NCI-H1694 (cell line): ENCODE results near the gene PRRC2B.
"Not testable (repeated sequence)": the region's sequence is repeated elsewhere in the genome, so short reads cannot be mapped to it uniquely, and the experiment has no call there.

Experiments used
- DNase-seq: peaks from one replicate; lab custom pipeline; 2025; lab: John Stamatoyannopoulos, UW

PRRC2B gene

GRCh38 chr9:131485728-131486422, 92.0 kb downstream of the PRRC2B start:
- no peak for DNase-seq

- DNase-seq: no peak
These were observed 93.1 kb downstream of the PRRC2B start for GRCh38 chr9:131487001-131487400.

DNA sequence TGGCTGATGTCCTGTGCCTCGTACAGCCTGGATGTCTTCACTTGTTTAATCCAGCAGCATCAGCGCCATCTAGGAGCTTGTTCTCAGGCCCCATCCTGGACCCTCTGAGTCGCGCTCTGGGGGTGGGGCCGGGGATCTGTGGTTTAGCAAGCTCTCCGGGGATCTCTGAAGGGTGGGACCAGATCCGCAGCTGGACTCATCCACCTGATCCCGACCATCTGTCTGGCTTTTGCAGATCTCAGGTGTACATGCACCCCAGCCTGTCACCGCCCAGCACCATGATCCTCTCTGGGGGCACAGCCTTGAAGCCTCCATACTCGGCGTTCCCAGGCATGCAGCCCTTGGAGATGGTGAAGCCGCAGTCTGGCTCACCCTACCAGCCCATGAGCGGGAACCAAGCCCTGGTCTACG, 93.7 kb downstream of the PRRC2B start:
- DNase-seq: no peak

GRCh38 chr9:131490514-131490913, 96.6 kb downstream of the PRRC2B start:
- DNase-seq: no peak

DNA sequence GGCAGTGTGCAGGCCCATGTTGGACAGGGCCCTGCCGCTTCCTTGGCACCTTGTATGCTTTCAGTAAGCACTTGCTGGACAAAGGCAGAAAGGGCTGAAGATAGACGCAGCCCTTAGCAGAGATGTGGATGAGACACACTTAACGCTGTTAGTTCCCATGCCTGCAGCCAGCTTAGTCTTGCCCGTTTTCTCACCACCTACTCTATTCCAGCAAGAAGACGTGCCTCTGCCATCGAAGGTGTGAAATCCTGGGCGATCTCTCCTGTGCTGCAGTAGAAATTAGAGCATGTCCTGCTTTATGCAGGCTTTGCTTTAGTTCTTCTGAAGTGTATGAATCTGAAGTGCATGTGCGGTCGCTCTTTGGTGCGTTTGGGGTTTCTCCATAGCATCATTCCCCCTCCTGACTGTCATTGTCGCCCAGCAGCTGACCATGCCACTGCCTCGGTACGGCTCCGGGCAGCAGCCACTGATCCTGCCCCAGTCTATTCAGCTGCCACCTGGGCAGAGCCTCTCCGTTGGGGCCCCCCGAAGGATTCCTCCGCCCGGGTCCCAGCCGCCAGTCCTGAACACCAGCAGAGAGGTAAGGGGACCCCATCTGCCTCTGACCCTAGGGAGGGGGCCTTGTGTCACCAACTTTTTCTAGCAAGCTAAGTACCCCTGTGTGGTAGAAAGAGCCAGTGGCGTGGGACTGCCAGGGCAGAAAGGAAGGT, 97.3 kb downstream of the PRRC2B start:
- DNase-seq: no peak

- no peak for DNase-seq
These were observed 98.2 kb downstream of the PRRC2B start for GRCh38 chr9:131492070-131492469.

DNA sequence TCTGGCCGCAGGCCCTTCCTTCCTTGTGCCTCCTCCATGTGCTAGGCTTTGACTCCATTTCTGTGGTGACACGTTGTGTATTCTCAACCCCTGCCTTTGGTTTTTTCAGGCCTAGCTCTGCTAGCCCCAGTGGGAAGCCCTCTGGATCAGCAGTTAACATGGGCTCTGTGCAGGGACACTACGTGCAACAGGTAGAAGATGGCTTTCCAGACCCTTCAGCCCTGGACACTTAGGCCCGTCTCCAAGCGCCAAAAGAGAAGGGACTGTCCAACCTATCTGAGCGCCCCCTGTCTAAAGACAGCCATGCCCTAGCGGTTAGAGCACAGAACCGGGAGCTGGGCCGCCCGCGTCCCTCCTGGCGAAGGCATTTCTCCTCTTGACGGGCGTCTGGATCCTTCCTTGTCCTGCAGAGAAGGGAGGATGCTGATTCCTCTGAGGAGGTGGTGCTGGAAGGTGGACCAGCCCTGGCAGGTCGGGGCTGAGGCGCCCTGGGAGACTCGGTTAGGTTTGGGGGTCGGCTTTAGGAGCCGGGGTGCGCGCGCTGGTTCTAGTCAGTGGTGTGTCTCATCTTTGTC, 100.5 kb downstream of the PRRC2B start:
- DNase-seq: no peak

- no peak for DNase-seq
These were observed 101.9 kb downstream of the PRRC2B start for GRCh38 chr9:131495785-131496184.

GRCh38 chr9:131496844-131497405, 103.0 kb downstream of the PRRC2B start:
- DNase-seq: no peak

GRCh38 chr9:131499254-131499767, 105.4 kb downstream of the PRRC2B start:
- DNase-seq: no peak

DNA sequence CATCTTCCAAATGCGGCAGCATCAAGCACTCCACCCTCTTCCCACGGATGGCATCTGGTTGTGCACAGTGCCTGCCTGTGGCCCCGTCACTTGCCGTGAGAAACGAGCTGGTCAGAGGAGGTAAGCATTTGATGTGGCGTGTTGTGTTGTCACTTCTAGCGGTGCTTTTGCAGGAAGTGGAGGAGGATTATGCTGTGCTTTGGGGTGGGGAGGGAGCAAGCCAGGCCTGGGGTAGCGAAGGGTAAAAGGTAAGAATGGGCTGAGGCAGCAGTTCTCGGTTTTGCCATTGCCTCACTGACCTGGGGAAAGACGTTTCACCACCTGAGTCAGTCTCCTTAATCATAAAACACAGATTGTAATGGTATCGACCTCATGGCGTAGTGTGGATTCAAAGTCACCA, 106.5 kb downstream of the PRRC2B start:
- no peak for DNase-seq

- no peak for DNase-seq
These were observed 107.2 kb downstream of the PRRC2B start for GRCh38 chr9:131500939-131501541.

DNA sequence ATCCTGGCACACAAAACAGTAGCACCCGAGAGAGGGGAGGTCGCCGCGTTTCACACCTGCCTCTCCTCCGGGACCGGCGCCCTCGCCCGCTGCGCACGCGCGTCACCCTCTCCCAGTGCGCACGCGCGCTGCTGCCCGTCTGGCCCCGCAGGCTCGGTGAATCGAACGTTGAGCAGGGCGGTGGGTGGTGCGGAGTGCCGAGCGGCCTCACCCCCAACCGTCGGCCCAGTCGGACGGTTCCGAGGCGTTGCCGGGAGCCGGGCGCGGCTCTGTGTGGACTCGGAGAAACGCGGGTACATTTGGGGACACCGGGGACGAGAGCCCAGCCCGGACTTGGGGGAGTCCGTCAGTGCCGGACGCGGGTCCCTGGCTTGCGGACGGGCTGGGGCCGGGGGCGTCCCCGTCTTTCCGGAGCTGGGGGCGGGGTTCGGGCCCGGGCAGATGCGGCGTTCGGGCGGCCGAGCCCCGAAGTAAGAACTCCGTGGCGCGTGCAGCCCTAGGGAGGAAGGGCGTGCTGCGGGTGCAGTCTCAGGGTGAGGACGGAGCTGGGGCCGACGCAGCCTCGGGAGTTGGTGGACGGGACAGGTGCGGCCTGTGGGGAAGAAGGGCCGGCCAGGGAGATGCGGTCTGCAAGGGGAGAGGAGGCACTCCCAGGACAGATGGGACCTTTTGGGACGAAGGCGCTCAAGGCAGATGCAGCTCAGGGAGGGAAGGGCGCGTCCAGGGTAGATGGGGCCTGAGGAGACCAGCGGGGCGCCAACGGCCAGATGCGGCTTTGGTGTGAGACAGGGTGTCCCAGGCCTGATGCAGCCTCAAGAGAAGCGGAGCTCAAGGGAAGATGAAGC, 109.1 kb downstream of the PRRC2B start, which contains the start of gene POMT1:
TSS of gene POMT1 (plus strand) at position 138 of the 845 bp plus-strand sequence. CDS start 1,301 bp downstream, outside the sequence.
- peak; percentile 44 for DNase-seq

DNA sequence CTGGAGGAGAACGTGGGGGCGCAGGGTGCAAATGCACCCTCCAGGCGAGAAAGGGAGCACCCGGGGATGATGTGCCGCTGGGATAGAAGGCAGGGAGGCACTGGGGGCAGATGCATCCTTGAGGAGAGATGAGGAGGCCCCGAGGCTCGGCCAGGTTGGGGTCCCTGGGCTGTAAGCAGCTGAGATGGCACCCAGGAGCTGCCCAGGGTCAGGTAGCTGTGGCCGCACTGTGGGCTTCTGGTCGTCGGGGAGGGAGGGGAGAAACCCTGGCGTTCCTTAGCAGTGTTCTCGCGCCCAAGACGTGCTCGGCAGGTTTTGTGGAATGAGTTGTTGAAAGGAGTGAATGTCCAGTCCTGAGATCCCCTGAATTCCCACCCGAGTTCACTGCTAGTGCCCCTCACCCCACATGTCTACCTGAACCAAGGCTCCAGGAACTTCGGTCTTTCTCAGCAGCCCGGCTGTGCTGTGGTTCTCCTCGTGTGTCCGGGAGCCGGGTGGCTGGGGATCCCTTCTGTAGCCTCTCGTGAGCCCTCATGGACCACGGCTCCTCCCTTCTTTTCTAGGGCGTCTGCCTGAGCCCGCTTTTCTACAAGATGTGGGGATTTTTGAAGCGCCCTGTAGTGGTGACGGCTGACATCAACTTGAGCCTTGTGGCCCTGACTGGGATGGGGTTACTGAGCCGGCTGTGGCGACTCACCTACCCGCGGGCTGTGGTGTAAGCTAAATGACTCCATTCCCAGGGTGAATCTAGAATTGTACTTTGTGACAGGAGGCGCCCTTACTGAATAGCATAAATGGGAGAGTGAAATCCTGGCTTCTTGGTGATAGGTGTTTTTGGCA, 110.0 kb downstream of the PRRC2B start:
- DNase-seq: no peak

- no peak for DNase-seq
These were observed 111.1 kb downstream of the PRRC2B start for GRCh38 chr9:131505012-131505411.

- no peak for DNase-seq
These were observed 117.5 kb downstream of the PRRC2B start for GRCh38 chr9:131511416-131511815.

DNA sequence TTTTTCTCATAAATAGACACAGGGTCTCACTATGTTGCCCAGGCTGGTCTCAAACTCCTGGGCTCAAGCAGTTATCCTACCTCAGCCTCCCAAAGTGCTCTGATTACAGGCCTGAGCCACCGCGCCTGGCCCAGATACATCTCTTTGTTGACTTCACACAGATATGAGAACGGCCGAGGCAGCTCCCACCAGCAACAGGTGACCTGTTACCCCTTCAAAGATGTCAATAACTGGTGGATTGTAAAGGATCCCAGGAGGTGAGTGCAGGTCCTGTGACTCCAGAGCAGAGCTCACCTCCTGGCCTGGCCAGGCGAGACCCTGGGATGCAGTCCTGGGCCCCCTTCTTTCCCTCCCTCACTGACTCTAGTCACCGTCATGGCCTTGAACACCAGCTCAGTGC, 118.0 kb downstream of the PRRC2B start:
- no peak for DNase-seq

GRCh38 chr9:131513177-131513576, 119.3 kb downstream of the PRRC2B start:
- DNase-seq: no peak

GRCh38 chr9:131515559-131516031, 121.7 kb downstream of the PRRC2B start:
- not testable (repeated sequence) for DNase-seq

DNA sequence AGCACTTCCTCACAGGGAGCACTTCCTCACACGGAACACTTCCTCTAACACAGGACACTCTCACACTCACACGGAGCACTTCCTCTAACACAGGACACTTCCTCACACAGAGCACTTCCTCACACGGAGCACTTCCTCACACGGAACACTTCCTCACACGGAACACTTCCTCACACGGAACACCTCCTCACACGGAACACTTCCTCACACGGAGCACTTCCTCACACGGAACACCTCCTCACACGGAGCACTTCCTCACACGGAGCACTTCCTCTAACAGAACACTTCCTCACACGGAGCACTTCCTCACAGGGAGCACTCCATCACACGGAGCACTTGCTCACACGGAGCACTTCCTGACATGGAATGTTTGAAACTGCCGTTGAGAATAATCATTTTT, 122.2 kb downstream of the PRRC2B start:
- no peak for DNase-seq
